K562 (cell line): ENCODE data around the gene SLC35E3. TPM values are rescaled to one million over a fixed set of nuclear protein-coding genes. Genes with fewer than 3 reads are reported as not detected.
A peak's percentile ranks its signal among the peaks of the same experiment; 100 is the strongest.

Source experiments
- ATAC-seq: fragments of 200-7000 bp; cut with Tn5 transposase; 3 replicates; pipeline ENCODE4 v1.9.1; 2020; ENCODE audit warnings: moderate library complexity
- BruUV-seq: library from RNA; stranded (reverse); fragments of 400-500 nt; replicated peaks from 2 replicates; lab custom pipeline; 2021; lab: Mats Ljungman, UMichigan
- CTCF ChIA-PET: fragments of 300-600 bp; formaldehyde crosslinking; extraction: SDS; loops from one replicate; lab custom pipeline; 2021; ENCODE audit warnings: low intra/inter-chr PET ratio; lab: Yijun Ruan, JAX
- POLR2A ChIA-PET: fragments of 300-600, 350-650 bp; sonication (Branson Sonifier 250); formaldehyde crosslinking; extraction: SDS; loops from one replicate; lab custom pipeline; 2021; ENCODE audit warnings: antibody characterized with exemption, inconsistent platforms; lab: Yijun Ruan, JAX
- DNase-seq, 4 experiments: peaks; one replicate each; pipeline versions ENCODE4 v3.0.0 to v3.0.0-alpha.2; 2011 to 2018; ENCODE audit warnings: low spot score in 3 of 4, mixed read lengths in 3 of 4; ENCODE audit errors: extremely low read depth in 1 of 4
- FAIRE-seq: peaks from 2 replicates; lab custom pipeline; 2011; peaks lifted over from hg19 to GRCh38; lab: Jason Lieb, UNC
- H2AFZ ChIP-seq: 2 replicates; pipeline ENCODE4 v1.6.0; 2011; ENCODE audit warnings: low read depth, low read length, control low read depth, inconsistent platforms
- H3K27ac ChIP-seq: fragments of 200-600 bp; 3 replicates; pipeline ENCODE4 v1.8.0; 2011; ENCODE audit warnings: low read depth, mild to moderate bottlenecking, control low read depth, inconsistent platforms, low read length, moderate library complexity, mixed read lengths; ENCODE audit errors: extremely low read depth
- H3K27me3 ChIP-seq, 2 experiments: fragments of 300-600 bp in 1 of 2; 2 replicates in 1 of 2; 3 replicates in 1 of 2; pipeline versions ENCODE4 v1.6.0 to v1.8.0; 2011; ENCODE audit warnings: inconsistent platforms in 2 of 2, low read length in 2 of 2, mild to moderate bottlenecking in 1 of 2, mixed read lengths in 1 of 2, moderate library complexity in 1 of 2; ENCODE audit not compliant: control insufficient read depth in 2 of 2, insufficient read depth in 2 of 2
- H3K36me3 ChIP-seq: fragments of 300-600 bp; 3 replicates; pipeline ENCODE4 v1.8.0; 2011; ENCODE audit warnings: mild to moderate bottlenecking, low read length, inconsistent platforms; ENCODE audit not compliant: control insufficient read depth, insufficient read depth
- H3K4me1 ChIP-seq, 2 experiments: fragments of 200-600 bp in 1 of 2; replicated peaks in 1 of 2; 2 replicates in 1 of 2; 3 replicates in 1 of 2; pipeline versions ENCODE4 v1.5.1 to v1.8.0; 2011; ENCODE audit warnings: inconsistent platforms in 2 of 2, low read length in 2 of 2, mild to moderate bottlenecking in 1 of 2, mixed read lengths in 1 of 2, moderate library complexity in 1 of 2; ENCODE audit not compliant: control insufficient read depth in 2 of 2, insufficient read depth in 2 of 2
- H3K4me2 ChIP-seq: 2 replicates; pipeline ENCODE4 v1.6.1; 2011; ENCODE audit warnings: low read length, control low read depth, inconsistent platforms, mixed read lengths; ENCODE audit not compliant: insufficient read depth
- H3K4me3 ChIP-seq: fragments of 200-600 bp; sonication (generic), shearing (Covaris generic); 2 replicates; pipeline ENCODE4 v1.5.1; 2016; ENCODE audit warnings: control low read depth, inconsistent platforms
- H3K79me2 ChIP-seq: fragments of 200-600 bp; 3 replicates; pipeline ENCODE4 v1.8.0; 2011; ENCODE audit warnings: low read length, inconsistent platforms; ENCODE audit not compliant: control insufficient read depth, insufficient read depth
- H3K9ac ChIP-seq, 2 experiments: 2 replicates each; pipeline versions ENCODE4 v1.6.0 to v1.6.1; 2011; ENCODE audit warnings: low read depth in 2 of 2, low read length in 2 of 2, control low read depth in 1 of 2, inconsistent platforms in 1 of 2, mild to moderate bottlenecking in 1 of 2, mixed read lengths in 1 of 2; ENCODE audit not compliant: insufficient read depth in 1 of 2
- H3K9me1 ChIP-seq: one replicate; pipeline ENCODE4 v1.6.0; 2011; ENCODE audit warnings: inconsistent platforms, mild to moderate bottlenecking, low read length, moderate library complexity; ENCODE audit not compliant: control insufficient read depth, insufficient read depth
- H3K9me3 ChIP-seq: replicated peaks from 2 replicates; pipeline ENCODE4 v1.5.1; 2011; ENCODE audit warnings: low read depth, low read length, inconsistent platforms; ENCODE audit not compliant: control insufficient read depth, insufficient read depth
- H4K20me1 ChIP-seq: replicated peaks from 2 replicates; pipeline ENCODE4 v1.6.1; 2011; ENCODE audit warnings: low read length, inconsistent platforms, mixed read lengths; ENCODE audit not compliant: control insufficient read depth, insufficient read depth
- CEBPG ChIP-seq, 3 experiments: fragments of 200-800 bp in 1 of 3; sonication (Bioruptor generic) in 1 of 3; sonication (generic) in 1 of 3; formaldehyde crosslinking in 1 of 3; IDR thresholded peaks in 2 of 3; conservative IDR thresholded peaks in 1 of 3; 2 replicates each; pipeline versions ENCODE4 v1.6.1 to v1.8.0; 2016 to 2022; ENCODE audit warnings: missing compliant biosample characterization in 2 of 3, missing genetic modification characterization in 2 of 3, mild to moderate bottlenecking in 1 of 3, missing genetic modification reagents in 1 of 3
- MAFG ChIP-seq: fragments of 450-650 bp; conservative IDR thresholded peaks from 2 replicates; pipeline ENCODE4 v1.6.1; 2016; ENCODE audit warnings: missing genetic modification characterization, missing compliant biosample characterization
- MAFK ChIP-seq: IDR thresholded peaks from 2 replicates; pipeline ENCODE4 v1.6.1; 2011; ENCODE audit warnings: low read length, improper control_type of control experiment
- MEIS2 ChIP-seq: fragments of 450-650 bp; IDR thresholded peaks from 2 replicates; pipeline ENCODE4 v1.6.1; 2014; ENCODE audit warnings: mild to moderate bottlenecking; ENCODE audit not compliant: partially characterized antibody
- NR2C2 ChIP-seq, 2 experiments: fragments of 200-800 bp in 1 of 2; sonication (Bioruptor generic) in 1 of 2; sonication (generic) in 1 of 2; formaldehyde crosslinking in 1 of 2; IDR thresholded peaks; 2 replicates each; pipeline versions ENCODE4 v1.6.1 to v1.8.0; 2016 to 2022; ENCODE audit warnings: mild to moderate bottlenecking in 1 of 2, missing compliant biosample characterization in 1 of 2, missing genetic modification characterization in 1 of 2, missing genetic modification reagents in 1 of 2
- RBM22 ChIP-seq: fragments of 200-400 bp; formaldehyde crosslinking; IDR thresholded peaks from 2 replicates; pipeline ENCODE4 v1.6.1; 2018; ENCODE audit warnings: low read length, low read depth; ENCODE audit not compliant: poor library complexity, severe bottlenecking
- ZNF124 ChIP-seq: sonication (generic); formaldehyde crosslinking; IDR thresholded peaks from 2 replicates; pipeline ENCODE4 v1.8.1; 2022; ENCODE audit warnings: missing genetic modification reagents
- WGBS: fragments of 100-300 bp; shearing (Covaris generic); methylation state at CpG from one replicate; pipeline ENCODE4 v1.1.6; 2016; ENCODE audit warnings: low coverage, mixed read lengths; ENCODE audit not compliant: insufficient coverage; ENCODE audit errors: missing lambda C conversion rate; 5-methylcytosine and 5-hydroxymethylcytosine counted together
- in situ Hi-C: fragments of 300-500 bp; cut with MboI; formaldehyde crosslinking; loops from 4 replicates; pipeline ENCODE4 v1.15.0; 2018; ENCODE audit warnings: inconsistent platforms, mixed read lengths
- intact Hi-C: fragments of 100-400 bp; cut with micrococcal nuclease; formaldehyde crosslinking; loops from 2 replicates; pipeline ENCODE4 v1.14.2; 2022
- polyA plus RNA-seq, 8 experiments: library from polyadenylated mRNA; depleted of rRNA in 4 of 8; stranded (reverse) in 5 of 8; unstranded in 3 of 8; fragments of >200 nt; fragmentation: Nextera tagmentation in 2 of 8; fragmentation: Illumina TruSeq in 1 of 8; extraction: Ambion mirVana in 2 of 8; extraction: Trizol in 1 of 8; gene quantifications; 2 replicates each; pipeline versions ENCODE4 v1.2.1 to v1.2.3, GENCODE V29; 2011 to 2014; ENCODE audit warnings: inconsistent platforms in 1 of 8, missing spikeins in 1 of 8
- total RNA-seq, 7 experiments: library from RNA; depleted of rRNA in 6 of 7; stranded (reverse); fragments of >200 nt in 6 of 7; fragmentation: Illumina TruSeq in 2 of 7; extraction: Trizol in 2 of 7; gene quantifications; 2 replicates each; pipeline versions ENCODE4 v1.2.1 to v1.2.3, GENCODE V29; 2011 to 2021; ENCODE audit warnings: low replicate concordance in 1 of 7
- TF ChIP-seq, protein P1 (sequence below): fragments of 450-650 bp; formaldehyde crosslinking; IDR thresholded peaks from 2 replicates; pipeline ENCODE4 v1.4.0; 2020; ENCODE audit warnings: mild to moderate bottlenecking, moderate library complexity
- TF ChIP-seq, protein P2 (sequence below): fragments of 250-450 bp; sonication (Bioruptor Pico); IDR thresholded peaks from 2 replicates; pipeline ENCODE4 v1.4.0; 2020
- TF ChIP-seq, protein P3 (sequence below): fragments of 200-400 bp; formaldehyde crosslinking; IDR thresholded peaks from 2 replicates; pipeline ENCODE4 v1.6.1; 2017; ENCODE audit warnings: mild to moderate bottlenecking, low read depth, low read length, moderate library complexity

Gene SLC35E3
- total and polyA plus RNA-seq, 9 of the 15 experiments (the other 6 are each of a cell fraction or from before 2014, with no cell fraction given) = 1.2 to 5.9 (median 3.8) TPM

DNA sequence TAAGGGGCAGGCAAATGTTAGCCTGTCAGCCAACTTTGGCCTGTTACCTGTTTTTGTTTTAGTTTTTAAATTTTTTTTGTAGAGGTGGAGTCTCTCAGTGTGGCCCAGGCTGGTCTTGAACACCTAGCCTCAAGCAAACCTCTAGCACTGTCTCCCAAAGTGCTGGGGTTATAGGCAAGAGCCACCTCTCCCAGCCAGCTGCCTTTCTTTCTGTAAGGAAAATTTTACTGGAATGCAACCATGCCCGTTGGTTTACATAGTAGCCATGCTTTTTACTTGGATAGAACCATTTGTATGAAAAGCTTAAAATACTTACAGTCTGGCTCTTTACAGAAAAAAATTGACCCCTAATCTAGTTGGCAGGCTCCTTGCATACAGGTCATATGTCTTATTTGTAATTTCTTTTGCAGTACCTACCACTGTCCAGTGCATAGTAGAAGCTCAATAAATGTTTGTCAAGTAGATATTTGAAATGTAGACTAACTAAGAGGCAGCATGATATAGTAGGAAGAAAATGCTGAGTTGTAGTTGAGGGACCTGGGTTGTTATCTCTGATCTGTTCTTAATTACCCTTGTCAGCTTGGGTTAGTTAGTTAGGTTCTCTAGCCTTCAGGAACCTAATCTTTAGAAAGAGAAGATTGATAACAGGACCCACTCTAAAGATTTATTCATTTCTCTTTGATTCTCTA is 66.7 kb downstream of the SLC35E3 start:
- POLR2A ChIA-PET = interaction anchor here (0.6 to 1.5 kb wide), 6 partner anchors 9 to 453 kb away, joined by 3 to 9 read pairs (median 4); no protein-coding TSS in a partner anchor
- Histone ChIP-seq H3K9me3 (no peaks in the 10 kb centered on the region), H3K27me3 (no peaks in the 10 kb centered on the region), H3K79me2 (peaks cover 91% of the 10 kb centered on the region), H2AFZ (no peak overlapping the region), H3K4me1 (peaks cover 4 to 13% of the 10 kb centered on the region in 2 experiments), H3K4me3 (no peak overlapping the region), H3K9me1 (no peaks in the 10 kb centered on the region), H3K36me3 (peaks cover 76% of the 10 kb centered on the region), H3K27ac (peak overlapping the region; percentile 53; the same call in 2 of the 3 replicates), H3K9ac (peak overlapping the region in 1 of 2 experiments; percentile 22; a peak in 2 of 4 replicates), H4K20me1 (peaks cover 5% of the 10 kb centered on the region; the same call in 1 of the 2 replicates), H3K4me2 (no peak overlapping the region; the same call in 1 of the 2 replicates)
- in situ Hi-C loops = no loop called here
- DNase-seq = peak in 2 of 4 experiments; percentile 29 to 35
- no TSS peak for BruUV-seq
- peak; percentile 65 for FAIRE-seq
- intact Hi-C loops = no loop called here
- ATAC-seq = no peak
- CTCF ChIA-PET = no interaction called here
- WGBS = 15% methylated on average over 1 of the region's 1 CpG
- TF ChIP-seq MEIS2 (peak; percentile 61), MAFG (tag) (peak; percentile 80), CEBPG (CRISPR knock-in tag; IDR thresholded peaks at IDR 0.05) (no peak), CEBPG (tag; conservative IDR thresholded peaks at IDR 0.05 in 1 of 2, IDR thresholded peaks at IDR 0.05 in 1 of 2) (no peak), MAFK (peak; percentile 33; the same call in 1 of the 2 replicates), ZNF124 (CRISPR knock-in tag) (no peak), NR2C2 (CRISPR knock-in tag; IDR thresholded peaks at IDR 0.05) (no peak), NR2C2 (tag; IDR thresholded peaks at IDR 0.05) (no peak), RBM22 (no peak)
- TF ChIP-seq, protein P1, sequence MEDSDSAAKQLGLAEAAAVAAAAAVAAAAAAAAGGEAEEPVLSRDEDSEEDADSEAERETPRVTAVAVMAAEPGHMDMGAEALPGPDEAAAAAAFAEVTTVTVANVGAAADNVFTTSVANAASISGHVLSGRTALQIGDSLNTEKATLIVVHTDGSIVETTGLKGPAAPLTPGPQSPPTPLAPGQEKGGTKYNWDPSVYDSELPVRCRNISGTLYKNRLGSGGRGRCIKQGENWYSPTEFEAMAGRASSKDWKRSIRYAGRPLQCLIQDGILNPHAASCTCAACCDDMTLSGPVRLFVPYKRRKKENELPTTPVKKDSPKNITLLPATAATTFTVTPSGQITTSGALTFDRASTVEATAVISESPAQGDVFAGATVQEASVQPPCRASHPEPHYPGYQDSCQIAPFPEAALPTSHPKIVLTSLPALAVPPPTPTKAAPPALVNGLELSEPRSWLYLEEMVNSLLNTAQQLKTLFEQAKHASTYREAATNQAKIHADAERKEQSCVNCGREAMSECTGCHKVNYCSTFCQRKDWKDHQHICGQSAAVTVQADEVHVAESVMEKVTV (CRISPR knock-in tag) = no peak
- TF ChIP-seq, protein P2, sequence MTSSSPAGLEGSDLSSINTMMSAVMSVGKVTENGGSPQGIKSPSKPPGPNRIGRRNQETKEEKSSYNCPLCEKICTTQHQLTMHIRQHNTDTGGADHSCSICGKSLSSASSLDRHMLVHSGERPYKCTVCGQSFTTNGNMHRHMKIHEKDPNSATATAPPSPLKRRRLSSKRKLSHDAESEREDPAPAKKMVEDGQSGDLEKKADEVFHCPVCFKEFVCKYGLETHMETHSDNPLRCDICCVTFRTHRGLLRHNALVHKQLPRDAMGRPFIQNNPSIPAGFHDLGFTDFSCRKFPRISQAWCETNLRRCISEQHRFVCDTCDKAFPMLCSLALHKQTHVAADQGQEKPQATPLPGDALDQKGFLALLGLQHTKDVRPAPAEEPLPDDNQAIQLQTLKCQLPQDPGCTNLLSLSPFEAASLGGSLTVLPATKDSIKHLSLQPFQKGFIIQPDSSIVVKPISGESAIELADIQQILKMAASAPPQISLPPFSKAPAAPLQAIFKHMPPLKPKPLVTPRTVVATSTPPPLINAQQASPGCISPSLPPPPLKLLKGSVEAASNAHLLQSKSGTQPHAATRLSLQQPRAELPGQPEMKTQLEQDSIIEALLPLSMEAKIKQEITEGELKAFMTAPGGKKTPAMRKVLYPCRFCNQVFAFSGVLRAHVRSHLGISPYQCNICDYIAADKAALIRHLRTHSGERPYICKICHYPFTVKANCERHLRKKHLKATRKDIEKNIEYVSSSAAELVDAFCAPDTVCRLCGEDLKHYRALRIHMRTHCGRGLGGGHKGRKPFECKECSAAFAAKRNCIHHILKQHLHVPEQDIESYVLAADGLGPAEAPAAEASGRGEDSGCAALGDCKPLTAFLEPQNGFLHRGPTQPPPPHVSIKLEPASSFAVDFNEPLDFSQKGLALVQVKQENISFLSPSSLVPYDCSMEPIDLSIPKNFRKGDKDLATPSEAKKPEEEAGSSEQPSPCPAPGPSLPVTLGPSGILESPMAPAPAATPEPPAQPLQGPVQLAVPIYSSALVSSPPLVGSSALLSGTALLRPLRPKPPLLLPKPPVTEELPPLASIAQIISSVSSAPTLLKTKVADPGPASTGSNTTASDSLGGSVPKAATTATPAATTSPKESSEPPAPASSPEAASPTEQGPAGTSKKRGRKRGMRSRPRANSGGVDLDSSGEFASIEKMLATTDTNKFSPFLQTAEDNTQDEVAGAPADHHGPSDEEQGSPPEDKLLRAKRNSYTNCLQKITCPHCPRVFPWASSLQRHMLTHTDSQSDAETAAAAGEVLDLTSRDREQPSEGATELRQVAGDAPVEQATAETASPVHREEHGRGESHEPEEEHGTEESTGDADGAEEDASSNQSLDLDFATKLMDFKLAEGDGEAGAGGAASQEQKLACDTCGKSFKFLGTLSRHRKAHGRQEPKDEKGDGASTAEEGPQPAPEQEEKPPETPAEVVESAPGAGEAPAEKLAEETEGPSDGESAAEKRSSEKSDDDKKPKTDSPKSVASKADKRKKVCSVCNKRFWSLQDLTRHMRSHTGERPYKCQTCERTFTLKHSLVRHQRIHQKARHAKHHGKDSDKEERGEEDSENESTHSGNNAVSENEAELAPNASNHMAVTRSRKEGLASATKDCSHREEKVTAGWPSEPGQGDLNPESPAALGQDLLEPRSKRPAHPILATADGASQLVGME = no peak
- TF ChIP-seq, protein P3, sequence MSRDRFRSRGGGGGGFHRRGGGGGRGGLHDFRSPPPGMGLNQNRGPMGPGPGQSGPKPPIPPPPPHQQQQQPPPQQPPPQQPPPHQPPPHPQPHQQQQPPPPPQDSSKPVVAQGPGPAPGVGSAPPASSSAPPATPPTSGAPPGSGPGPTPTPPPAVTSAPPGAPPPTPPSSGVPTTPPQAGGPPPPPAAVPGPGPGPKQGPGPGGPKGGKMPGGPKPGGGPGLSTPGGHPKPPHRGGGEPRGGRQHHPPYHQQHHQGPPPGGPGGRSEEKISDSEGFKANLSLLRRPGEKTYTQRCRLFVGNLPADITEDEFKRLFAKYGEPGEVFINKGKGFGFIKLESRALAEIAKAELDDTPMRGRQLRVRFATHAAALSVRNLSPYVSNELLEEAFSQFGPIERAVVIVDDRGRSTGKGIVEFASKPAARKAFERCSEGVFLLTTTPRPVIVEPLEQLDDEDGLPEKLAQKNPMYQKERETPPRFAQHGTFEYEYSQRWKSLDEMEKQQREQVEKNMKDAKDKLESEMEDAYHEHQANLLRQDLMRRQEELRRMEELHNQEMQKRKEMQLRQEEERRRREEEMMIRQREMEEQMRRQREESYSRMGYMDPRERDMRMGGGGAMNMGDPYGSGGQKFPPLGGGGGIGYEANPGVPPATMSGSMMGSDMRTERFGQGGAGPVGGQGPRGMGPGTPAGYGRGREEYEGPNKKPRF = no peak
